Endothelial cell of umbilical vein (primary cell): ENCODE data around the gene POGLUT3. TPM values are rescaled to one million over a fixed set of nuclear protein-coding genes. Genes with fewer than 3 reads are reported as not detected.

Experiments
- Bru-seq: library from RNA; stranded (reverse); fragments of 400-500 nt; gene quantifications from one replicate; lab custom pipeline; 2021; lab: Mats Ljungman, UMichigan
- BruChase-seq, 2 experiments: library from RNA; stranded (reverse); fragments of 400-500 nt; gene quantifications; one replicate each; lab custom pipeline; 2021; lab: Mats Ljungman, UMichigan
- BruUV-seq: library from RNA; stranded (reverse); fragments of 400-500 nt; replicated peaks from 2 replicates; lab custom pipeline; 2021; lab: Mats Ljungman, UMichigan
- CTCF ChIA-PET: fragments of 300-600, 350-600 bp; sonication (Branson Sonifier 250); formaldehyde crosslinking; loops from one replicate; lab custom pipeline; 2021; ENCODE audit warnings: antibody characterized with exemption, inconsistent platforms; lab: Charles Lee
- POLR2A ChIA-PET: fragments of 300-600, 350-600 bp; sonication (Branson Sonifier 250); formaldehyde crosslinking; loops from one replicate; lab custom pipeline; 2021; ENCODE audit warnings: antibody characterized with exemption, inconsistent platforms; lab: Charles Lee
- DNase-seq: peaks from one replicate; pipeline ENCODE4 v3.0.0-alpha.2; 2011; ENCODE audit warnings: low read depth, low spot score
- FAIRE-seq: peaks from 2 replicates; lab custom pipeline; 2011; peaks lifted over from hg19 to GRCh38; lab: Jason Lieb, UNC
- H2AFZ ChIP-seq: 2 replicates; pipeline ENCODE4 v1.6.0; 2012; ENCODE audit warnings: low read depth, low read length, control low read depth, inconsistent platforms
- H3K27ac ChIP-seq: 2 replicates; pipeline ENCODE4 v1.5.1; 2011; ENCODE audit warnings: low read depth, mild to moderate bottlenecking, control low read depth, low read length, moderate library complexity; ENCODE audit not compliant: insufficient read depth
- H3K27me3 ChIP-seq, 2 experiments: 2 replicates each; pipeline versions ENCODE4 v1.6.0 to v1.6.1; 2011; ENCODE audit warnings: low read length in 2 of 2, mixed read lengths in 1 of 2; ENCODE audit not compliant: control insufficient read depth in 2 of 2, insufficient read depth in 2 of 2
- H3K36me3 ChIP-seq, 2 experiments: 2 replicates in 1 of 2; 3 replicates in 1 of 2; pipeline ENCODE4 v1.5.1; 2011; ENCODE audit warnings: low read length in 2 of 2, mild to moderate bottlenecking in 1 of 2, moderate library complexity in 1 of 2; ENCODE audit not compliant: control insufficient read depth in 2 of 2, insufficient read depth in 2 of 2; ENCODE audit errors: extremely low read depth in 1 of 2
- H3K4me1 ChIP-seq: 3 replicates; pipeline ENCODE4 v1.5.1; 2011; ENCODE audit warnings: mild to moderate bottlenecking, low read length; ENCODE audit not compliant: control insufficient read depth, insufficient read depth; ENCODE audit errors: extremely low read depth
- H3K4me2 ChIP-seq: 2 replicates; pipeline ENCODE4 v1.6.1; 2011; ENCODE audit warnings: low read length, control low read depth, mixed read lengths; ENCODE audit not compliant: insufficient read depth
- H3K4me3 ChIP-seq, 3 experiments: fragments of 200-600 bp in 1 of 3; sonication (generic), shearing (Covaris generic) in 1 of 3; replicated peaks in 1 of 3; 2 replicates each; pipeline ENCODE4 v1.5.1; 2011 to 2016; ENCODE audit warnings: control low read depth in 3 of 3, low read length in 3 of 3, mild to moderate bottlenecking in 2 of 3, inconsistent platforms in 1 of 3, low read depth in 1 of 3, moderate library complexity in 1 of 3; ENCODE audit not compliant: insufficient read depth in 1 of 3
- H3K79me2 ChIP-seq: 2 replicates; pipeline ENCODE4 v1.6.0; 2012; ENCODE audit warnings: low read length, inconsistent platforms; ENCODE audit not compliant: control insufficient read depth, insufficient read depth
- H3K9ac ChIP-seq: replicated peaks from 2 replicates; pipeline ENCODE3; 2011; ENCODE audit warnings: low read length, control low read depth; ENCODE audit not compliant: insufficient read depth; ENCODE audit errors: extremely low read depth
- H3K9me1 ChIP-seq: replicated peaks from 3 replicates; pipeline ENCODE4 v1.6.0; 2011; ENCODE audit warnings: mild to moderate bottlenecking, low read length; ENCODE audit not compliant: control insufficient read depth, insufficient read depth; ENCODE audit errors: extremely low read depth
- H3K9me3 ChIP-seq: replicated peaks from 2 replicates; pipeline ENCODE4 v1.5.1; 2012; ENCODE audit warnings: low read length, inconsistent platforms; ENCODE audit not compliant: control insufficient read depth, insufficient read depth
- H4K20me1 ChIP-seq: replicated peaks from 2 replicates; pipeline ENCODE3; 2011; ENCODE audit warnings: mild to moderate bottlenecking, low read length; ENCODE audit not compliant: control insufficient read depth, insufficient read depth; ENCODE audit errors: extremely low read depth
- CTCF ChIP-seq, 2 donors: IDR thresholded peaks; 1 replicate in 1 of 2; 2 replicates in 1 of 2; pipeline ENCODE4 v1.5.1; 2011; ENCODE audit warnings: low read length in 2 of 2, mild to moderate bottlenecking in 2 of 2, moderate library complexity in 2 of 2, control low read depth in 1 of 2, inconsistent platforms in 1 of 2, low read depth in 1 of 2; ENCODE audit not compliant: insufficient read depth in 1 of 2; ENCODE audit errors: extremely low read depth in 1 of 2
- EZH2 ChIP-seq: IDR thresholded peaks from 2 replicates; pipeline ENCODE4 v1.6.1; 2012; ENCODE audit warnings: borderline replicate concordance, low read depth, mild to moderate bottlenecking, moderate library complexity, low read length, inconsistent platforms; ENCODE audit not compliant: severe bottlenecking
- FOS ChIP-seq: IDR thresholded peaks from 2 replicates; pipeline ENCODE4 v1.6.1; 2011; ENCODE audit warnings: mild to moderate bottlenecking, low read length, moderate library complexity, borderline replicate concordance; ENCODE audit not compliant: insufficient read depth
- GATA2 ChIP-seq: IDR thresholded peaks from 2 replicates; pipeline ENCODE4 v1.7.0; 2011; ENCODE audit warnings: low read depth, mild to moderate bottlenecking, moderate library complexity, mixed read lengths, low read length; ENCODE audit not compliant: insufficient read length, insufficient read depth
- JUN ChIP-seq: IDR thresholded peaks from 2 replicates; pipeline ENCODE4 v1.6.1; 2011; ENCODE audit warnings: borderline replicate concordance, low read depth; ENCODE audit not compliant: insufficient read length, insufficient read depth
- MAX ChIP-seq: IDR thresholded peaks from 2 replicates; pipeline ENCODE4 v1.6.1; 2011; ENCODE audit not compliant: insufficient read depth, insufficient read length
- MYC ChIP-seq: IDR thresholded peaks from one replicate; pipeline ENCODE4 v1.6.1; 2011; ENCODE audit warnings: mild to moderate bottlenecking, low read depth, low read length
- POLR2A ChIP-seq: IDR thresholded peaks from 2 replicates; pipeline ENCODE4 v1.6.1; 2012; ENCODE audit warnings: low read depth, mild to moderate bottlenecking, control low read depth, low read length
- POLR2AphosphoS5 ChIP-seq: IDR thresholded peaks from 2 replicates; pipeline ENCODE4 v1.6.1; 2012; ENCODE audit warnings: low read depth, mild to moderate bottlenecking, control low read depth, low read length, moderate library complexity; ENCODE audit not compliant: insufficient read depth
- dilution Hi-C: fragments of 300-500 bp; cut with MboI; formaldehyde crosslinking; loops from one replicate; pipeline ENCODE4 v1.15.0; 2019; ENCODE audit warnings: low sequenced_read_pairs; ENCODE audit not compliant: extremely low pct_ligation_motif_present
- intact Hi-C: fragments of 100-400 bp; cut with micrococcal nuclease; formaldehyde crosslinking; loops from one replicate; pipeline ENCODE4 v1.10.0; 2022
- long read RNA-seq: library from polyadenylated mRNA; stranded (forward); transcript quantifications from one replicate; pipeline ENCODE4 v2.0.0, GENCODE V29; 2021
- polyA minus RNA-seq, 3 experiments: library from RNA; depleted of rRNA, polyadenylated mRNA; stranded (reverse); fragments of >200 nt; gene quantifications; 1 replicate in 1 of 3; 2 replicates in 2 of 3; pipeline ENCODE4 v1.2.3, GENCODE V29; 2011
- polyA plus RNA-seq, 4 experiments: library from polyadenylated mRNA; depleted of rRNA in 3 of 4; stranded (reverse) in 3 of 4; unstranded in 1 of 4; fragments of >200 nt; gene quantifications; 2 replicates each; pipeline versions ENCODE4 v1.2.1 to v1.2.3, GENCODE V29; 2011 to 2012; ENCODE audit warnings: missing spikeins in 1 of 4
- total RNA-seq: library from RNA; stranded (reverse); gene quantifications from 2 replicates; pipeline ENCODE4 v1.2.3, GENCODE V29; 2021

POGLUT3 gene
- total RNA-seq (43.9 and 46.4 TPM in 2 replicates), polyA plus RNA-seq (10.8 and 14.3 TPM in 2 replicates), polyA minus RNA-seq (16.5 and 25.1 TPM in 2 replicates), Bru-seq, nascent RNA (percentile 73 among the genes with signal in this experiment), BruChase-seq, experiment 1, labeled RNA remaining after a 6-hour chase (percentile 88 among the genes with signal in this experiment), BruChase-seq, experiment 2, labeled RNA remaining after a 2-hour chase (percentile 71 among the genes with signal in this experiment)
- polyA plus RNA-seq (2011; cell fraction: cytosol; rRNA removed) = 25.5 and 26.2 TPM in 2 replicates
- polyA plus RNA-seq (2011; cell fraction: nucleus; rRNA removed) = 9.4 and 15.5 TPM in 2 replicates
- 35.9 and 42.5 TPM in 2 replicates for polyA plus RNA-seq (2012)
- polyA minus RNA-seq (2011; cell fraction: cytosol; rRNA and poly(A)+ RNA removed) = 15.1 TPM
- 6.2 and 11.5 TPM in 2 replicates for polyA minus RNA-seq (2011; cell fraction: nucleus; rRNA and poly(A)+ RNA removed)
- long read RNA-seq, full-length matches to known transcripts = 71 of 95 reads
- long read RNA-seq, partial matches to known transcripts = 2 of 95 reads
- long read RNA-seq, other reads (novel, unspliced or antisense) = 22 of 95 reads

GRCh38 chr11:108498046-108498815, at the start of gene POGLUT3:
Gene POGLUT3, minus strand, starts transcription at chr11:108498384. Its CDS starts 18 bp downstream, at chr11:108498366.
- DNase-seq (peak; percentile 58), FAIRE-seq (no peak)
- CTCF ChIA-PET = no interaction called here
- intact Hi-C loops = loop anchor here (2.0 to 5.0 kb wide), 4 partner anchors 95 to 376 kb away; partner anchors contain the start of genes ACAT1 and EXPH5
- no TSS peak for BruUV-seq
- peak within 1 kb of the TSS; percentile 91 for H2AFZ ChIP-seq
- peak within 1 kb of the TSS; percentile 89 for H3K9ac ChIP-seq
- dilution Hi-C loops = no loop called here
- POLR2A ChIA-PET = interaction anchor here (0.6 kb wide), 1 partner anchor 32 kb away, joined by 3 read pairs; no protein-coding TSS in a partner anchor
- no peaks in the 10 kb centered on the region for H3K9me1 ChIP-seq
- peaks cover 13% of the 10 kb centered on the region for H3K79me2 ChIP-seq
- H3K9me3 ChIP-seq = no peaks in the 10 kb centered on the region
- TF ChIP-seq FOS (no peak), POLR2A (peak; percentile 58), MAX (no peak), POLR2AphosphoS5 (peak; percentile 76), GATA2 (no peak), MYC (no peak), EZH2 (no peak), JUN (no peak), CTCF (IDR thresholded peaks at IDR 0.05; ENCODE audit: extremely low read depth in 1 of 2, insufficient read depth in 1 of 2, low read depth in 1 of 2, low read length in 2 of 2) (peak in 1 of 2 donors; percentile 2)
- no peaks in the 10 kb centered on the region for H3K36me3 ChIP-seq
- H3K27ac ChIP-seq = peak within 1 kb of the TSS; percentile 81
- peaks cover 10% of the 10 kb centered on the region for H3K4me1 ChIP-seq
- peak within 1 kb of the TSS; percentile 86 for H3K4me2 ChIP-seq
- peak within 1 kb of the TSS; percentile 26 to 71 (median 48) for H3K4me3 ChIP-seq
- H4K20me1 ChIP-seq = no peaks in the 10 kb centered on the region
- no peaks in the 10 kb centered on the region for H3K27me3 ChIP-seq
